Esophagus squamous epithelium (tissue), 4 donors: ENCODE results near the gene PSMB10.

Source experiments
- POLR2A ChIP-seq, 4 donors: fragments of 450-650 bp; IDR thresholded peaks; one replicate each; pipeline ENCODE4 v1.6.1; 2017; ENCODE audit warnings: antibody characterized with exemption in 4 of 4, mild to moderate bottlenecking in 4 of 4, moderate library complexity in 3 of 4
- TF ChIP-seq, protein P1 (sequence below), 6 experiments: fragments of 450-650 bp in 4 of 6; fragments of 200-600 bp in 2 of 6; sonication (generic) in 2 of 6; IDR thresholded peaks; one replicate each; pipeline ENCODE4 v1.5.1; 2016 to 2019; ENCODE audit warnings: antibody characterized with exemption in 6 of 6, mild to moderate bottlenecking in 4 of 6, moderate library complexity in 4 of 6

DNA sequence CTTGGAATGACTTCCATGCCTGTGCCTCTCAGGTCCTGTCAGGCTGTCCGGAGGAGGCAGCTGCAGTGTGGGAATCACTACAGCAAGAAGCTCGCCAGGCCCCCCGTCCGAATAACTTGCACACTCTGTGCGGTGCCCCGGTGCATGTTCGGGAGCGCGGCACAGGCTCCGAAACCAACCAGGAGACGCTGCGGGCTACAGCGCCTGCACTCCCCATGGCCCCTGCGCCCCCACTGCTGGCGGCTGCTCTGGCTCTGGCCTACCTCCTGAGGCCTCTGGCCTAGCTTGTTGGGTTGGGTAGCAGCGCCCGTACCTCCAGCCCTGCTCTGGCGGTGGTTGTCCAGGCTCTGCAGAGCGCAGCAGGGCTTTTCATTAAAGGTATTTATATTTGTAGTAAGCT, 50.7 kb downstream of the PSMB10 start:
- TF ChIP-seq POLR2A (IDR thresholded peaks at IDR 0.05), result no peak
- TF ChIP-seq, protein P1, sequence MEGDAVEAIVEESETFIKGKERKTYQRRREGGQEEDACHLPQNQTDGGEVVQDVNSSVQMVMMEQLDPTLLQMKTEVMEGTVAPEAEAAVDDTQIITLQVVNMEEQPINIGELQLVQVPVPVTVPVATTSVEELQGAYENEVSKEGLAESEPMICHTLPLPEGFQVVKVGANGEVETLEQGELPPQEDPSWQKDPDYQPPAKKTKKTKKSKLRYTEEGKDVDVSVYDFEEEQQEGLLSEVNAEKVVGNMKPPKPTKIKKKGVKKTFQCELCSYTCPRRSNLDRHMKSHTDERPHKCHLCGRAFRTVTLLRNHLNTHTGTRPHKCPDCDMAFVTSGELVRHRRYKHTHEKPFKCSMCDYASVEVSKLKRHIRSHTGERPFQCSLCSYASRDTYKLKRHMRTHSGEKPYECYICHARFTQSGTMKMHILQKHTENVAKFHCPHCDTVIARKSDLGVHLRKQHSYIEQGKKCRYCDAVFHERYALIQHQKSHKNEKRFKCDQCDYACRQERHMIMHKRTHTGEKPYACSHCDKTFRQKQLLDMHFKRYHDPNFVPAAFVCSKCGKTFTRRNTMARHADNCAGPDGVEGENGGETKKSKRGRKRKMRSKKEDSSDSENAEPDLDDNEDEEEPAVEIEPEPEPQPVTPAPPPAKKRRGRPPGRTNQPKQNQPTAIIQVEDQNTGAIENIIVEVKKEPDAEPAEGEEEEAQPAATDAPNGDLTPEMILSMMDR (IDR thresholded peaks at IDR 0.05), result no peak
